Measurements from ENCODE around the gene ZNF804B. TPM values are rescaled to one million over a fixed set of nuclear protein-coding genes. Genes with fewer than 3 reads are reported as not detected.

ZNF804B gene
- total RNA-seq, 1 donor from 2014 or later, result not detected

GRCh38 chr7:89028319-89028718 lies 268.8 kb downstream of the ZNF804B start:
- Histone ChIP-seq H3K9me3 (no peaks in the 10 kb centered on the region), H3K4me3 (no peak overlapping the region), H3K27ac (no peak overlapping the region), H3K36me3 (no peaks in the 10 kb centered on the region), H3K4me1 (no peaks in the 10 kb centered on the region), H3K27me3 (no peaks in the 10 kb centered on the region)
- intact Hi-C loops (cut with DNase I), result no loop called here
- DNase-seq, result no peak
- no peak for TF ChIP-seq CTCF (IDR thresholded peaks at IDR 0.05)
- no peak for ATAC-seq

- Histone ChIP-seq H3K4me1 (no peaks in the 10 kb centered on the region), H3K36me3 (no peaks in the 10 kb centered on the region), H3K4me3 (no peak overlapping the region), H3K27ac (no peak overlapping the region), H3K27me3 (no peaks in the 10 kb centered on the region), H3K9me3 (no peaks in the 10 kb centered on the region)
- ATAC-seq, result no peak
- intact Hi-C loops (cut with DNase I), result no loop called here
- no peak for TF ChIP-seq CTCF (IDR thresholded peaks at IDR 0.05)
- DNase-seq, result no peak
These were observed 270.4 kb downstream of the ZNF804B start for GRCh38 chr7:89029864-89030263.

GRCh38 chr7:89041240-89041639 lies 281.7 kb downstream of the ZNF804B start:
- intact Hi-C loops (cut with DNase I), result no loop called here
- Histone ChIP-seq H3K4me3 (no peak overlapping the region), H3K36me3 (no peaks in the 10 kb centered on the region), H3K4me1 (no peaks in the 10 kb centered on the region), H3K27me3 (no peaks in the 10 kb centered on the region), H3K27ac (no peak overlapping the region), H3K9me3 (peaks cover 4% of the 10 kb centered on the region)
- TF ChIP-seq CTCF (IDR thresholded peaks at IDR 0.05), result no peak
- DNase-seq (no peak), ATAC-seq (no peak)

- H3K9me3 ChIP-seq, result peaks cover 4% of the 10 kb centered on the region
- no peak for TF ChIP-seq CTCF (IDR thresholded peaks at IDR 0.05)
- ATAC-seq (no peak), DNase-seq (no peak)
- no peak overlapping the region for H3K4me3 ChIP-seq
- H3K36me3 ChIP-seq, result no peaks in the 10 kb centered on the region
- intact Hi-C loops (cut with DNase I), result no loop called here
- H3K4me1 ChIP-seq, result no peaks in the 10 kb centered on the region
- H3K27ac ChIP-seq, result no peak overlapping the region
- no peaks in the 10 kb centered on the region for H3K27me3 ChIP-seq
These were observed 283.4 kb downstream of the ZNF804B start for GRCh38 chr7:89042940-89043339.

- Histone ChIP-seq H3K4me1 (no peaks in the 10 kb centered on the region), H3K27ac (no peak overlapping the region), H3K9me3 (peaks cover 4% of the 10 kb centered on the region), H3K4me3 (no peak overlapping the region), H3K27me3 (no peaks in the 10 kb centered on the region), H3K36me3 (no peaks in the 10 kb centered on the region)
- intact Hi-C loops (cut with DNase I), result no loop called here
- ATAC-seq (no peak), DNase-seq (no peak)
- no peak for TF ChIP-seq CTCF (IDR thresholded peaks at IDR 0.05)
These were observed 289.5 kb downstream of the ZNF804B start for GRCh38 chr7:89049043-89049442.

- DNase-seq (no peak), ATAC-seq (no peak)
- TF ChIP-seq CTCF (IDR thresholded peaks at IDR 0.05), result no peak
- Histone ChIP-seq H3K9me3 (no peaks in the 10 kb centered on the region), H3K27ac (no peak overlapping the region), H3K4me3 (no peak overlapping the region), H3K36me3 (no peaks in the 10 kb centered on the region), H3K27me3 (no peaks in the 10 kb centered on the region), H3K4me1 (no peaks in the 10 kb centered on the region)
- intact Hi-C loops (cut with DNase I), result no loop called here
These were observed 293.6 kb downstream of the ZNF804B start for GRCh38 chr7:89053130-89053529.
